Kidney epithelial cell (primary cell): ENCODE measurements around the gene DSCAML1. TPM values are rescaled to one million over a fixed set of nuclear protein-coding genes. Genes with fewer than 3 reads are reported as not detected.

Experiments used
- DNase-seq: peaks from one replicate; pipeline ENCODE4 v3.0.0-alpha.2; 2010; ENCODE audit warnings: low read depth
- H3K27me3 ChIP-seq: 2 replicates; pipeline ENCODE4 v1.6.0; 2011; ENCODE audit warnings: low read length; ENCODE audit not compliant: control insufficient read depth, insufficient read depth
- H3K36me3 ChIP-seq: 2 replicates; pipeline ENCODE4 v1.5.1; 2011; ENCODE audit warnings: low read length; ENCODE audit not compliant: control insufficient read depth, insufficient read depth
- H3K4me3 ChIP-seq: 2 replicates; pipeline ENCODE4 v1.5.1; 2011; ENCODE audit warnings: low read depth, mild to moderate bottlenecking, control low read depth, low read length
- total RNA-seq: library from RNA; depleted of rRNA; stranded (reverse); fragments of >200 nt; gene quantifications from 2 replicates; pipeline ENCODE4 v1.2.3, GENCODE V29; 2015
- TF ChIP-seq, protein P1 (sequence below): IDR thresholded peaks from 2 replicates; pipeline ENCODE4 v1.5.1; 2011; ENCODE audit warnings: mild to moderate bottlenecking, moderate library complexity, low read length, control low read depth, inconsistent platforms; ENCODE audit not compliant: insufficient read depth, poor library complexity, severe bottlenecking

The DSCAML1 gene
- total RNA-seq, 1 donor from 2014 or later, result 3.1 TPM

DNA sequence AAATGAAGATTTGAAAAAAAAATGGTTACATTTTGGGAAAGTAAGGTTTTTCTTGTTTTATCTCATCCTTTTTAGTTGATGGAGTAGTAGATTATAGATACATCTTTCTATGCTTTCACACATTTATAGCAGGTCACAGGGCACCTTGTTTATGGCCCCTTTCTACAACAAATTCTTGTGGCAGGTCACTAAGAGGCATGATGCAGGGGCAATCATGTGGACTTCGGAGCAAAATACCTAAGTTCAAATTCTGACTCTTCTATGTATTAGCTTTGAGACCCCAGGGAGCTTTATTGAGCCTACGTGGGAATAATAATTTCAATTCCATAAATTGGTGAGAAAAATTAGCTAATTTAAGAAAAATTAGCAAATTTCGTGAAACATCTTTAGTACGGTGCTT lies 177.4 kb downstream of the DSCAML1 start:
- H3K4me3 ChIP-seq, result no peak overlapping the region
- no peaks in the 10 kb centered on the region for H3K36me3 ChIP-seq
- TF ChIP-seq, protein P1, sequence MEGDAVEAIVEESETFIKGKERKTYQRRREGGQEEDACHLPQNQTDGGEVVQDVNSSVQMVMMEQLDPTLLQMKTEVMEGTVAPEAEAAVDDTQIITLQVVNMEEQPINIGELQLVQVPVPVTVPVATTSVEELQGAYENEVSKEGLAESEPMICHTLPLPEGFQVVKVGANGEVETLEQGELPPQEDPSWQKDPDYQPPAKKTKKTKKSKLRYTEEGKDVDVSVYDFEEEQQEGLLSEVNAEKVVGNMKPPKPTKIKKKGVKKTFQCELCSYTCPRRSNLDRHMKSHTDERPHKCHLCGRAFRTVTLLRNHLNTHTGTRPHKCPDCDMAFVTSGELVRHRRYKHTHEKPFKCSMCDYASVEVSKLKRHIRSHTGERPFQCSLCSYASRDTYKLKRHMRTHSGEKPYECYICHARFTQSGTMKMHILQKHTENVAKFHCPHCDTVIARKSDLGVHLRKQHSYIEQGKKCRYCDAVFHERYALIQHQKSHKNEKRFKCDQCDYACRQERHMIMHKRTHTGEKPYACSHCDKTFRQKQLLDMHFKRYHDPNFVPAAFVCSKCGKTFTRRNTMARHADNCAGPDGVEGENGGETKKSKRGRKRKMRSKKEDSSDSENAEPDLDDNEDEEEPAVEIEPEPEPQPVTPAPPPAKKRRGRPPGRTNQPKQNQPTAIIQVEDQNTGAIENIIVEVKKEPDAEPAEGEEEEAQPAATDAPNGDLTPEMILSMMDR, result no peak
- H3K27me3 ChIP-seq, result peaks cover 2% of the 10 kb centered on the region
- no peak for DNase-seq

DNA sequence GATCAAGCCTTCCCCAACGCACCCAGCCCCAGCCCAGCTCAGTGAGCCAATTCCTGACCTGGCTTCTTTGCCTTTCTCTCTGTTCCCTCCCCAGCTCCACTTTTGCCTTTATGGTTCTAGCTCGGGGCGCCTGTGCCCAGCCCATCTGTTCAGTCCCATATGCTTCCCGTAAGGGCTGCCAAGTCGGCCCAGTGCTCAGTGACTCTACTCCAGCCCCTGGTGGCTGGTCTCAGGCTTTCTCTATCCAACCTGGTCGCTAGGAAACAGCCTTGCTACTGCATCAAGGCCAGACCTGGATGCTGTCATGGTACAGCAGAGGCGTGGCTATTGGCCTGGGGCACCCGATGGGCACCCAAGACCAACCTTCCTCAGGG lies 178.0 kb downstream of the DSCAML1 start:
- TF ChIP-seq, protein P1, result no peak
- Histone ChIP-seq H3K36me3 (no peaks in the 10 kb centered on the region), H3K27me3 (peaks cover 2% of the 10 kb centered on the region), H3K4me3 (no peak overlapping the region)
- DNase-seq, result no peak

DNA sequence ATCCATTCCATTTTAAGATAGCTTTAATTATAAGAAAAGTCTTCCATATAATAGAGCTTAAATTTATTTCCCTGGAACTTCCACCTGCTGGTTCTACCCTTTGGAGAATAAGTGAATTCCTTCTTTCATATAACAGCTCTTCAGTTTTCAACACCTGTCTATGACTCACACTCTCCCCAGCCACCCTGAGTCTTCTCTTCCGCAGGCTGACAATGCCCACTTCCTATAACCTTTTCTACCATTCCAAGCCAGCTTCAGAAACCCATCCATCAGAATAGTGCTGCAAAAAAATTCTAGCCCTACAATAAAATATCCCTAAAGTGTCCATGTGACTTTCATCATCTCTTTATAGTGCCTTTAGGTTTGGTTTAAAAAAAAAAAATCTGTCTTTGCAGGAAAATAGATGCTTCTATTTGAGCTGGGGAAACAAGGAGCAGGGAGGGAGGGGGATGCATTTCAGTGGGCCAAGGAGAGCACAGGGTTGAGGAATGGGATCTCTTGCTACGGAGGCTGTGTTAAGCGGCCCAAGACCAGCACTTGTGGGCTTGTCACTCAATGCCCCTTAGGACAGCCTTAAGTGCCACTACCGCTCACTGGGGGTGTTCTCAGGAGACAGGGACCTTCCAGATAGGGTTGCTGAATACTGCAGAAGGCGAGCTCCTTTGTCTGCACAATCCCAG lies 178.6 kb downstream of the DSCAML1 start:
- no peak for DNase-seq
- H3K4me3 ChIP-seq, result no peak overlapping the region
- H3K27me3 ChIP-seq, result peaks cover 2% of the 10 kb centered on the region
- TF ChIP-seq, protein P1, result no peak
- no peaks in the 10 kb centered on the region for H3K36me3 ChIP-seq

DNA sequence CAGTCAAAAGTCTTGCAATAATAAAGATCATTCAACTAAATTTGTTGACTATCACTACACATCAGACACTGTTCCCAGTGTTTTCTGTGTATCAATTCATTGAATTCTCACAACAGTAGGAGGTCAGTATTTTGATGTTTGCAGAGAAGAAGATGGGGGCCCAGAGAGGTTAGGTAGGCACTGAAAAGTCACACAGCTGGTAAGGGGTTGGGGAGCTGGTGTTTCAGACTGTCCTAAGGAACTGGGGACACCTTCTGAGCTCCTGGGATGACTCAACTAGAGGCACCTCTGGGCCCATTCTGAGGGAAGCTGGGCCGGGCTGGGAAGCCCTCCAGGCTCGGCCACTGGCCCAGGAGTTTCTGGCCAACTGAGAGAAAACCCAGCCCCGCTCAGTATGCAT lies 180.0 kb downstream of the DSCAML1 start:
- Histone ChIP-seq H3K36me3 (no peaks in the 10 kb centered on the region), H3K4me3 (no peak overlapping the region), H3K27me3 (no peaks in the 10 kb centered on the region)
- no peak for DNase-seq
- TF ChIP-seq, protein P1, result no peak

DNA sequence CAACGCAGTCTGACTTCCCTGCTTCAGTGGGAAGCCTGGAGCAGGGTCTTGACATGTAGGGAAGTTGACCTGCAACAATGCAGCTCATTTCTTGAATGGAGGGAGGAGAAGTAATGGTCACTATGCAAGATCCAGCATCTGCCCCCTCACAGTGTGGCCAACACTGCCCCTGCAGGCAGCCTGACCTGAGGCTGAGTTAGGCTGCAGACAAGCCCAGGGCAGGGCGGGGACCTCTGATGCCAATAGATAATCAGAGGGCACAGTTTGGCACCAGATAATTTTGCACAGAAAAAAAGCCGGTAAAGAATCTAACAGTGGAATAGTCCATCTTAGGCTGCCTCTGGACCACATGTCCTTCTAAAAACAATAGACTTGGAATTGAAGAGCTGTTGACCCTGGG lies 182.3 kb downstream of the DSCAML1 start:
- no peak for DNase-seq
- no peaks in the 10 kb centered on the region for H3K27me3 ChIP-seq

More for the DNA sequence above, 182.3 kb downstream of the DSCAML1 start:
- Histone ChIP-seq H3K4me3 (no peak overlapping the region), H3K36me3 (no peaks in the 10 kb centered on the region)
- TF ChIP-seq, protein P1, result peak; percentile 9
